Measurements from ENCODE around the gene SUMF2.
"Not testable (repeated sequence)": the region's sequence is repeated elsewhere in the genome, so short reads cannot be mapped to it uniquely, and the experiment has no call there.

SUMF2 gene

DNA sequence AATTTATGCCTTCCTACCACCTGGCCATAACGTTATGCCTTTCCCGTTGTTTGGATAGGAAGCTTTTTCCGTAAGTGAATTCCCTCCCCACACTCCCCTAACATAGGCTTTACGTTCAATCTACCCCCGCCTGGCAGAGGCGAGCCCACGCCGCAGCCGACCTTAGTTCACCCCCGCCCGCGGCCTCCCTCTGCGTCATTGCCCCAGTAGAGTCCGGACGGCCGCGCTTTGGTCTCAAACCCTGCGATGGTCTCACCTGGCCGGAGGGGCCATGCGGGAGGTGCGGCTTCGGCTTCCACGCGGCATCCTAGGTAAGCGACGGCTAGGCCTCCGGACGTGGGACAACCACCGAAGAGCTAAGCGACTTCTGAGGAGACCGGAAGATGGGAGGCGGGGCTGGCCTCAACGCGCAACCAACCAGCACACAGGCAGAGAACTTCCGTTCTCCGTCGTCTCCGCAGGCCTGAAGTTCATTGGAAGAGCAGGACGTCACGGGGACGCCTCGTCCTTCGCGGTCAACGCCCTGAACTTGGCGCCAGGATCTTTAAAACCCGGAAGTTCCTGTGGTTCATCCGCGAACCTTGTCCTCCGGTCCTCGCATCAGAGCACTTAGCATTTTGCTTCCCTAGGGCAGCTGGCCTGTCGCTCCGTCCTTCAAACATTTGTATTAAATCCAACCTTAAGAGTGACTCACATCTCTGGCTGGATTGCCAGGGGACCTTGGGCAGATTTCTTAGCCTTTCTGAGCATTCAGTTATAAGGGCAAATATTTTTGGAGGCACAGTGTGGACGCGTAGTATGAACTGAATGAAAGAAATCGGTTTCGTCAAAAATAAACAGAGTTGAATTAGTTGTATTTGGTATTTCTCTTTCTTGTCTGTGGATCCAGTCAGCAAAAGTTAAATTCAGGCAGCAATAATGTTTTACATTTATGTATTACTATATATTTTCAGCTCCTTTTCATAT, 42.3 kb downstream of the SUMF2 start, which contains the start of gene CHCHD2:
CHCHD2 (minus strand) TSS at position 369 of the 966 bp plus-strand sequence; CDS start at position 306, 63 bp downstream.
- DNase-seq (ENCODE audit: low read depth in 2 of 2): peak; percentile 79 to 89

DNA sequence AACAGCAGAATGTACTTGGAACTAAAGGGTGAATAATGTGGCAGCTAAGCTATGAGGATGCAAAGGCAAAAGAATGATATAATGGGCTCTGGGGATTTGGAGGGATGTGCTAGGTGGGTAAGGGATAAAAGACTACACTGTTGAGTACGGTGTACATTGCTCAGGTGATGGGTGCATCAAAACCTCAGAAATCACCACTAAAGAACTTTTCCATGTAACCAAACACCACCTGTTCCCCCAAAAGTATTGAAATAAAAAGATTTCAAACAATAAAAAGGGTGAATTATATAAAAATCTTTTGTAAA, 43.8 kb downstream of the SUMF2 start:
- DNase-seq (ENCODE audit: low read depth in 2 of 2): no peak

DNA sequence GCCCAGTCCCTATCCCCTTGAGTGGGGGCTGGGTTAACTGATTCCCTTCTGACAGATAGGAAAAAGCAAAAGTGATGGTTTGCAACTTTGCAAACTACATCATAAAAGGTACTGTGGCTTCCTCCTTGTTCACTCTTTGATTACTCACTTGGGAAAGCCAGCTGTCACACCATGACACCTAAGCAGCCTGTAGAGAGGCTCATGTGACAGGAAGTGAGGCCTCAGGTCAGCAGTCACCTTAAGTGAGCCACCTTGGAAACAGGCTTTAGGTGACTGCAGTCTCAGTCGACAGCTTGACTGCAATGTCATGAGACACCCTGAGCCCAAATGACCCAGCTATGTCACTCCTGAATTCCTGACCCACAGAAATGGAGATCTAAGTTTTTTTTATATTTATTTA, 46.5 kb downstream of the SUMF2 start:
- no peak for DNase-seq (ENCODE audit: low read depth in 2 of 2)

DNA sequence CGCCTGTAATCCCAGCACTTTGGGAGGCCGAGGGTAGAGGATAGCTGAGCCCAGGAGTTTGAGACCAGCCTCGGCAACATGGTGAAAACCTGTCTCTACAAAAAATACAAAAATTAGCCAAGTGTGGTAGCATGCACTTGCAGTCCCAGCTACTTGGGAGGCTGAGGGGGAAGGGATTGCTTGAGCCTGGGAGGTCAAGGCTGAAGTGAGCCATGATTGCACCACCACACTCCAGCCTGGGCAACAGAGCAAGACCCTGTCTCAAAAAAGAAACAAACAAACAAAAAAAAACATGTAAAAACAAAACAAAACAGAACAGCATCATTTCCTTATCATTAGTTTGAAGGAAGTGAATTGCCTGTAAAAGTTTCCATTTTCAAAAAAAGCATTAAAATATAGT, 48.2 kb downstream of the SUMF2 start:
- DNase-seq (ENCODE audit: low read depth in 2 of 2): not testable (repeated sequence)

DNA sequence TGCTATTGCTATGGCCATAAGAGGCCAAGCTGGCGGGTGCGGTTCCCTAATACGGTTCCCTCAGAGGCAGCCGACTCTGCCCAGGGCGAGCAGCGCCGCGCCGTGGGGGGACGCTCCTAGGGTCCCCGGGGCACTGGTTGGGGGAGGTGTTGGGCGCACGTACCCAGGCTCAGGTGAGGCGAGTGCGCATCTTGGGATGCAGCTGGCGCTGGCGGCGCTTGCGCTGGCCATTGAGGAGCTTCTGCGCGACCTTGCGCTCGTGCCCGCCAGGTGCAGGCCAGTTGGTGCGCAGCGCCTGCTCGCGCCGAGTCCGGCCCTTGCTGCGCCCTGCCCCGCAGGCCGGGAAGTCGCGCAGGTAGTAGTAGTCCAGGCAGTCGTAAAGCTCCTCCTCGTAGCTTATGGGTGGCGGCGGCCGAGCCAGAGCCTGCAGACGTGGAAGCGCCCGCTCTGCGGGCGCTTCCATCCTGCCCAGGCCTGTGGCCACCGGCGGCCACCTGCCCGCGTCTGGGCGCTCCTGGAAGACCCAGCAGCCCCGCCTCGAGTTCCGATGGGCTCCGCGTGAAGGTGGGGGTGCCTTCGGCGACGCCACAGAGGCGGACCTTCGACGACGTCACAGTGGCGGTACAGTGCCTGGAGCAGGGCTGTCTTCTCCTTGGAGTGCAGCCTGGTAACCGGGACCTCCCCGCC, 51.9 kb downstream of the SUMF2 start, which contains the start of gene NUPR2:
NUPR2 (minus strand) TSS at position 566 of the 687 bp plus-strand sequence; CDS start at position 463, 103 bp downstream.
- no peak for DNase-seq (ENCODE audit: low read depth in 2 of 2)

DNA sequence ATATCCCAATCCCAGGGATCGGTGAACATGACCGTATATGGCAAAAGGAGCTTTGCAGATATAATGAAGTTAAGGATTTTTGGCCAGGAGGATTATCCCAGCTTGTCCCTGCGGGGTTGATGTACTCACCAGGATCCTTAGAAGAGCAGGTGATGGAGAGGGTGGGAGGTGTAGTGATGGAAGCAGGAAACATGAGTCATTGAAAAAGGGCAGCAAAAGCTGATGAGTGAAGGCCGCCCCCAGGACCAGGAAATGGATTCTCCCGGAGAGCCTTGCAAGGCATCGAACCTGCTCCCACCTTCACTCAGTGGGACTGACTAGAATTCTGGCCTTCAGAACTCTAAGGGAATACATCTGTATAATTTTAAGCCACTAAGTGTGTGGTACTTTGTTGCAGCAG, 57.4 kb downstream of the SUMF2 start:
- no peak for DNase-seq (ENCODE audit: low read depth in 2 of 2)

DNA sequence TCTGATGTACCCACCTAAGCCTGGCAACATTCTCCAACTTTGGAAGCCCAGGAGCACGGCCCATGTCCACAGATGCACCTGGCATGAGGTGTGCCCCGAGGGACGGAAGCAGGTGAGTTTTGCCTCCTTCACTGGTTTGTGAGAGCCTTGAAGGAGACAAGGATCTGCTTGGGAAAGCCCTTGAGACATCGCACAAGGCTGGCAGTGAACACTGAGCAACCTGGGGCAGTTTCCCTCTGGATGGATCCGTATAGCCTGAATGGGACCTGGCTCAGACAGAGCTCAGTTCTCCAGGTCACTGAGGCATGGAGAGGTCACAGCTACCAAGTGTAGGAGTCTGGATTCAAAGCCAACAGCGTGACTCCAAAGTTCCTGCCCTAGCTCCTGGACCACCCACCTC, 60.9 kb downstream of the SUMF2 start:
- DNase-seq (ENCODE audit: low read depth in 2 of 2): no peak

DNA sequence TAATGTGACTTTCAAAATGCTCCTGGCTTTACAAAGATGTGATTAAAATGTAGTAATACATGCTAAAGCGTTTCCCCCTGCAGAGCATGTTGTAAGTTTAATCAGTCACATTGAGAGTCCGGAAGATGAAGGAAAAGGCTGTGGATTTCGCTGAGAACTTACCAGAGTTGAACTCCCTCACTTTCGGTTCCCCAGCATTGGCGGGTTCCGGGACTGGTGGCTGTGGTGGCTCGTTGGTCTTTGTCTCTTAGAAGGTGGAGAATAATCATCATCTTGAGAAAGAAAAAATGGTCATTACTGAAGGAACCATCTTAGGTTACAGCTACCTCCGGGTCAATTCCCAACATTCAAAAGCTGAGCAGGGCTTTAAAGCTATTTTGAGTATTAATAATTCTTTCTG, 61.7 kb downstream of the SUMF2 start:
- no peak for DNase-seq (ENCODE audit: low read depth in 2 of 2)

DNA sequence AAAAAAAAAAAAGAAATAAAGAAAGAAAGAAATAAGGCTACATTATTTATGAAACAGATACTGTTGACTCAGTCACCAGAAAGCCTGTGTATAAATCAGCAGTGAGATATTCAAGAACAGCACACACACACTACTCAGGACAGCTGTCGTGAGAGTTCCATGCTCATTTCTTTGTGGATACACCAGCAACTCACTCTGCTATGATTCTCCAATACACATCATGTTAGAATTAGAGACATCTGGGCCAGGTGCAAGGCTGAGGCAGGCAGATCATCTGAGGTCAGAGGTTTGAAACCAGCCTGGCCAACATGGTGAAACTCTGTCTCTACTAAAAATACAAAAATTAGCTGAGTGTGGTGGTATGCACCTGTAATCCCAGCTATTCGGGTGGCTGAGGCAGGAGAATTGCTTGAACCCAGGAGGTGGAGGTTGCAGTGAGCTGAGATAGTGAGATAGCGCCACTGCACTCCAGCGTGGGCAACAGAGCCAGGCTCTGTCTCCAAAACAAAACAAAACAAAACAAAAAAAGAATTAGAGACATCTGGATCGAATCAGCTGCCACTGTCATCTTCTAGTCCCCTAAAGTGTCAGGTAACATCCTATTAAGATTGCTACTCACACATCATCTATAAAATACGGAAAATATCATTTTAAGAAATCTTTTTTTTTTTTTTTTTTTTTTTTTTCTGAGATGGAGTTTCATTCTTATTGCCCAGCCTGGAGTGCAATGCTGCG, 63.3 kb downstream of the SUMF2 start:
- DNase-seq (ENCODE audit: low read depth in 2 of 2): no peak

Data from stimulated activated CD8-positive, alpha-beta memory T cell treated with anti-CD3 and anti-CD28 coated beads, Interleukin-2, amount 100 ng/mL, for 48 hours (primary cell).